Measurements from ENCODE around the gene SIGLEC1.

Gene SIGLEC1

GRCh38 chr20:3724356-3724755, 12.0 kb upstream of the SIGLEC1 start:
- no peak for DNase-seq

GRCh38 chr20:3723284-3723683, 10.9 kb upstream of the SIGLEC1 start:
- no peak for DNase-seq

- DNase-seq: no peak
Observed at GRCh38 chr20:3721912-3722311, 9.5 kb upstream of the SIGLEC1 start.

- DNase-seq: no peak
Observed at GRCh38 chr20:3720626-3721025, 8.2 kb upstream of the SIGLEC1 start.

- no peak for DNase-seq
Observed at GRCh38 chr20:3720068-3720467, 7.7 kb upstream of the SIGLEC1 start.

- no peak for DNase-seq
Observed at GRCh38 chr20:3719046-3719445, 6.6 kb upstream of the SIGLEC1 start.

GRCh38 chr20:3716195-3716834, 3.9 kb upstream of the SIGLEC1 start:
- peak; percentile 42 for DNase-seq

- DNase-seq: no peak
Observed at GRCh38 chr20:3714092-3714491, 1.7 kb upstream of the SIGLEC1 start.

- DNase-seq: no peak
Observed at GRCh38 chr20:3711484-3711941, 887 bp downstream of the SIGLEC1 start.

GRCh38 chr20:3710703-3711483, 1.5 kb downstream of the SIGLEC1 start:
- DNase-seq: peak; percentile 81

GRCh38 chr20:3710011-3710466, 2.4 kb downstream of the SIGLEC1 start:
- no peak for DNase-seq

GRCh38 chr20:3707508-3707899, 4.9 kb downstream of the SIGLEC1 start:
- no peak for DNase-seq

GRCh38 chr20:3706774-3707507, 5.5 kb downstream of the SIGLEC1 start:
- DNase-seq: no peak

GRCh38 chr20:3705970-3706739, 6.2 kb downstream of the SIGLEC1 start:
- no peak for DNase-seq

GRCh38 chr20:3705491-3705969, 6.9 kb downstream of the SIGLEC1 start:
- no peak for DNase-seq

GRCh38 chr20:3704087-3704486, 8.3 kb downstream of the SIGLEC1 start:
- DNase-seq: no peak

- no peak for DNase-seq
Observed at GRCh38 chr20:3702611-3703391, 9.6 kb downstream of the SIGLEC1 start.

- no peak for DNase-seq
Observed at GRCh38 chr20:3701061-3701998, 11.1 kb downstream of the SIGLEC1 start.

- no peak for DNase-seq
Observed at GRCh38 chr20:3699037-3699436, 13.4 kb downstream of the SIGLEC1 start.

- DNase-seq: no peak
Observed at GRCh38 chr20:3698591-3699001, 13.8 kb downstream of the SIGLEC1 start.

All from stimulated activated CD4-positive, alpha-beta T cell treated with anti-CD3 and anti-CD28 coated beads, Interleukin-15, amount 100 ng/mL, for 24 hours (primary cell).